ENCODE data around the gene MED15.
"Not testable (repeated sequence)": the region's sequence is repeated elsewhere in the genome, so short reads cannot be mapped to it uniquely, and the experiment has no call there.

The MED15 gene

DNA sequence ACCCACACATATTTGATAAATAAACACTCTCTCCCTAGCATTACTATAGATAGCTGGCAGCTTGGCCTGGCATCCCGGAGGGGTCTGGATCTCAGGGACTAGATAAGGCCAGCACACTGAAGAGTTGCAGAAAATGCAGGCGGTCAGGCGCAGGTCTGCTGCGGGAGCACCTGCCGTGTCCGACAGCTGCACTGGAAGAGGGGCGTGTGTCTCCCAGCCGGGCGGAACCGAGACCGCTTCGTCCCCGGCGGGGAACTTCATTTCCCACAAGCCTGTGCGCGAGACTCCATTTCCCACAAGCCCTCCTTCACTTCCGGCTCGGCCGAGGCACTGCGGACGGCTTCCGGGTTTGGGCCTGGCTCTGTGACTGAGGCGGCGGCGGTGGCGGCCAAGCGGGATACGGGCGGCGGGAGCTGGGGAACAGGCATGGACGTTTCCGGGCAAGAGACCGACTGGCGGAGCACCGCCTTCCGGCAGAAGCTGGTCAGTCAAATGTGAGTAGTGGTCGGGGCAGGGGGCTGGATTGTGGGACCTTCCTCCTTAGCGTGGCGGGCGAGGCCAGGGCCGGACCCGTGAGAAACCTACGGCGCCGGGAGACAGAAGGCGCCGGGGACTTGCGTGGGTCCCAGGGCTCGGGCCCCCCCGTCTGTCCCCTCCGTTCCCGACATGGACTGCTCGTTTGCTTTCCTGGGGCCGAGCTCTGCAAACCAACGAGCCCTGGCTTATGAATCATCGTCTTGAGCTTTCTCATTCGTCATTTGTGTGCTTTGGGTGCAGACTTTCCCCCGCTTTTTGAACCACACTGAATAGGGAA is at the start of gene MED15:
Gene MED15, plus strand, starts transcription at position 358 of the 814 bp plus-strand sequence. Its CDS starts 69 bp downstream, at position 427.
- DNase-seq (ENCODE audit: low read depth) = no peak

DNA sequence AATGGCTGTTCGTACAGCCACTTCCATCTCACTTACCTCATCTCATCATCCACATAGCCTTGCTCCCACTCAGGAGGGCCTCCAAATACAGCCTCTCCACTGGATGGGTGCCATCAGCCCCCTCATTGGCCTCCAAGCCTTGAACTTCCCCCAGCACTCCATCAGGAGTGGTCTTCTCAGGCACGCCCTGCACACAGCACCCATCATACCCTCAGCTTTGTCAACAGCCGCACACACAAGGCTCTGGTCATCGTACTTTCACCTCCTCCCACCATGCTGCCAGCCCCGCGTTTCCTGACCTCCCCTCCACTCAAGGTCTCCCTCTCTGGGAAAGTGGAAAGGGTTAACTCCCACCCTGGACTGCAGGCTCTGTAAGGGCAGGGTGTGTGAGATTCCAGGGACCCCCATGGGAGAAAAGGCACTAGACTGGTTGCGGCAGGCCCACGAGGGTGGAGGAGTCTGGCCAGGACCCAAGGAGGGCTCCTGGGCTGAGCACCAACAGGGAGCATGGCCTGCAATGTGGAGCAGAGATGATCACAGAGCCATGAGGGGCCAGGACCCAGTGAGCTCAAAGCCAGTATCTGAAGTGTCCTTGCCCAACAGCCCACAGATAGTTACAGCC is 48.8 kb upstream of the MED15 start:
- no peak for DNase-seq (ENCODE audit: low read depth)

DNA sequence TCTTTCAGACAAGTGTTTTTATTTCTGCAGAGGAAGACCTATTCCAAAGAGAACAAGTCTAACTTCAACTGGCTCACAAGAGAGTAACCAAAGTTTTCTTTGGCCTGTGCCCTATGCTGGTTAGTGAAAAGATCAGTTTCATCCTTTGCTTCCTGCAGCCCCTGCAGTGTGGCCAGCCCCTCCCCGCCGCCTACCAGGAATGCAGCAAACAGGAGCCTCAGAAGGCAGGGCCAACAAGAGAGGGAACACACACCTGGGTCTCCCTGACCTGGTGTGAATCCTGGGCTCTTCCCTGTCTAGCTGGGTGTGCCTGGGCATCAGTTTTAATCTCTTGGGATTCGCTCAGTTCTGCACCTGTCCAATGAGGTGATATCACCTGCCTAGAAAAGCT is 48.3 kb upstream of the MED15 start:
- no peak for DNase-seq (ENCODE audit: low read depth)

- DNase-seq (ENCODE audit: low read depth) = no peak
Observed at GRCh38 chr22:20459862-20460261, 47.5 kb upstream of the MED15 start.

DNA sequence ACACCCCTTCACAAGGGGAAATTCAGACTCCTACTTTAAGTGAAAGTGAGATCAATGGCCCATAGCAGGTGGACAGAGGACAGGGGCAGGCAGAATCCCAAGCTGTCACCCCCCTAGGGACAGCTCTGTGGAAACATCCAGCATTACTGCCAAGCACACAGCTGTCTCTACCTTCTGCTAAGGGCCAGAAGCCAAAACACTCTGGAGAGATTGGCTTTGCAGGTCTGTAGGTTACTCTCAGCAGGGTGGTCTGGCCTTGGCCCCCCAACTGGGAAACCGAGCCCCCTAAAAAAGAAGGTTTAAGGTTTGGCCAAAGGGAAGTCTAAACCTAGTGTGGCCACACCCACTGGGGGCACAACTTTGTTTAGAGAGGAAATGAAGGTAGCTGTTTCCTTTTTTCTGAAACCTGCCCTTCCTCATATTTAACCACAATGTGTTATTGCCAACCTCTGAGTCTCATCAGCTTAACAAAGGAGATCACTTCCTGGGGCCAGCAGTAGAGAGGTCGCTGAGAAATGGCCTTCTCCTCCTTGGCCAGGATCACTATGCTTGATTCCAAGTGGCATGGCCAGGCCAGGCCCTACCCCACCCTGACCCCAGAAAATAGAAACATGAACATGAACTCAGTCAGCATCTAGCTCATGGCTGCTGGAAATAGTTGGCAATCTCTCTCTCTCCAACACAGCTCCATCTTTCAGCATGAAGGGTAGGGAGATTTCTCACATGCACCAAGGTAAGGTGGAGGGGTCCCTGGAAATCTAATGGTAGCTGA is 43.9 kb upstream of the MED15 start:
- no peak for DNase-seq (ENCODE audit: low read depth)

DNA sequence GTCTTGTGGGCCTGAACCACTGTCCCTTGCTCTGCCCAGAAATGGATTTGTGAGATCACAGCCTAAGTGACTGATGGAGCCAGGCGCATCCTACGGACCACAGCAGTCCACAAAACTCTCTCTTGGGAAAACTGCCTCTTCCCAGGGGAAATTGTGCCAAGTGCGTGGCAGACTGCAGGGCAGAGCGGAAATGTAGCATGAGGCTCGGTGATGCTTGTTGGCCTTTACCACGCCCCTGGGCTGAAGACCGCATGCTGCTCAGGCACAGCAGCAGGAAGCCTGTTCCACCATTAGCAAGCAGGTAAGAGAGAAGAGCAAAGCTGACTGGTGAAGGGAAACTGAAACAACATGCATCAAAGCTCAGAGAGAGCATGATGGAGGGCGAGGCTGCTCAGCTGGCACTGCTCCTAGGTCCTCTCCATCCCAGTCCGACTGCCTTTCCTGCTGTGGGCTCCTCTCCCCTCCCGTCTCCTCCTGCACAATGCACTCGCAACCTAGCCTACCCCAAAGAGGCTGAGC is 43.3 kb upstream of the MED15 start:
- no peak for DNase-seq (ENCODE audit: low read depth)

DNA sequence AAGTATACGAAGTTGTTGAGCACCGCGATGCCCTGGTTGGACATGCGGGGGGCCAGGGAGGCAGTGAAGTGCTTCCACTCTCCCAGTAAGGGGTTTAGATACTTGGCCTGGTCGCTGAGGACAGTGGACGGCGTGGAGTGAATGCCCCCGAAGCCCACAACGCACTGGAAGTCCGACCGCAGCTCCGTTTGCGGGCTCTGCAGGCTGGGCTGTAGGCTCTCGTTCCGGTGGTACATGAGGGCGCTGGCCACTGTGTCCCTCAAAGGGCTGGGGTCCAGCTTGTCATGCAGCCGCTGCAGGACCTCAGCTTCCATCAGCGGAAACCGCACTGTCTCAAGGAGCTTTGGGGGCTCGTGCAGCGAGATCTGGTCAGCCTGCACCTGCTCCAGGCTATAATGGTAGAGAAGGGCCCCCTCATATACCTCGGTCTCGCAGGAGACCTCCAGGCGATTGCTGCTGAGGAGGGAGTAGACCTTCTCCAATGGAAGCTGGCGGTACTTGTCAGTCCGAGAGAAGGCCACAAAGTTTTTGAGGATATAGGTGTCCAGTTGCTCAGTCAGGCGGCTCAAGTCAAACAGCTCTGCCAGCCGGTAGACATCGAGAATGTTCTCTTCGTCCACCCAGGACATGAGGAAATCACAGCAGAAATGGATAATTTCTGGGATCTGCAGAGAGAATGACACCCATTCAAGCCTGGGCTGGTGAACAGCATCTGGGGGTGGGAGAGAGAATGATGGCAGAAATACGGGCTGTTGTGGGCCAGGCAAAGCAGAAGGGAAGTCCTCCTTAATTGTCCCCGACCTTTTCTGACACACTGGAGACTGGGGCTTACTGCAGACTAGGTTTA is 42.3 kb upstream of the MED15 start:
- no peak for DNase-seq (ENCODE audit: low read depth)

DNA sequence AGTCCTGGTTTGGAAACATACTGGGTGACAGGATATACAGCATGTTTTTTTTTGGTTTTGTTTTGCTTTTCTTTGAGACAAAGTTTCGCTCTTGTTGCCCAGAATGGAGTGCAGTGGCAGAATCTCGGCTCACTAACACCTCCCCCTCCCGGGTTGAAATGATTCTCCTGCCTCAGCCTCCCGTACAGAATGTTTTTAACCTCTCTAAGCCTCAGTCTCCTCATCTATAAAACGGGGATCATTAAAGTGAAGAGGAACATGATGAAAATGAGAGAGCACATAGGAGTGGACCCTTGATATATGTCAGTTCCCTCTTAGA is 41.7 kb upstream of the MED15 start:
- DNase-seq (ENCODE audit: low read depth) = no peak

DNA sequence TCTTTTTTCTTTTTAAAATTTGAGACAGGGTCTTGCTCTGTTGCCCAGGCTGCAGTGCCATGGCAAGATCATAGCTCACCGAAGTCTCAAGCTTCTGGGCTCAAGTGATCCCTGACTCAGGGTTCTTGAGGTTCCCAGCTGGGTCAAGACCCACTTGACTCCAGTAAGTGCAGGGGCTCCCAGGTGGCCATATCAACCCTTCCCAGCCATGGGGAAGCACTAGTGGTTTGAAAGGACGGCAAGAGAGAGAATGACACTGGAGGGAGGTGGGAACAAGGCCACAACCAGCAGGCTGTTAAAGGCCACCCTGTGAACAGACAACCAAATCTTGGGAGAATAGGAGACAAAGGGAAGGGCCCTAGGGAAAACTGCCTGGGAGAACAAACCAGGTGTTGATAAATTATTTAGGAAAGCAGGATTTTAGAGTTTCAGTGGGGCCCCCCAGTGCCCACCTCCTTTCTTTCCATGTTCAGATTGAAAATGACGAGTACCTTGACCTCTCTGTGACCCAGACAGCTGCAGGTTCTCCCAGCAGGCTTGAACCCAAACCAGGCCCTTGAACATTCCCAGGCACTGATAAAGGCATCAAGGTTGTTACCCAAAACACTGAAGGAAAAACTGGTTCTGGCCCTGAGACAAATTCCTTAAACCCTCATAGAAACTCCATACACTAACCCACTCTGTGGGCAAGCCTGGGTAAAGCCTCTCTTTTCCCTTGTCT is 40.6 kb upstream of the MED15 start:
- DNase-seq (ENCODE audit: low read depth) = no peak

GRCh38 chr22:20469110-20469868 is 38.1 kb upstream of the MED15 start:
- no peak for DNase-seq (ENCODE audit: low read depth)

DNA sequence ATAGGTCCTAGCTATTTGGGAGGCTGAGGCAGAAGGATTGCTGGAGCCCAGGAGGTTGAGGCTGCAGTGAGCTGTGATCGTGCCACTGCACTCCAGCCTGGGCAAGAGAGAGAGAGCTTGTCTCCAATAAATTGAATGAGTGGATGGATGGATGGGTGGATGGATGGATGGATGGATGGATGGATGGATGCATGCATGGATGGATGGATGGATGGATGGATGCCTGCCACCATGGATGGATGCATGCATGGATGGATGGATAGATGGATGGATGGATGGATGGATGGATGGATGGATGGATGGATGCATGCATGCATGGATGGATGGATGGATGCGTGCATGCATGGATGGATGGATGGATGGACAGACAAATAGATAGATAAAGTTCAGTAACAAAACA is 36.9 kb upstream of the MED15 start:
- DNase-seq (ENCODE audit: low read depth) = not testable (repeated sequence)

GRCh38 chr22:20471126-20471833 is 36.1 kb upstream of the MED15 start:
- no peak for DNase-seq (ENCODE audit: low read depth)

DNA sequence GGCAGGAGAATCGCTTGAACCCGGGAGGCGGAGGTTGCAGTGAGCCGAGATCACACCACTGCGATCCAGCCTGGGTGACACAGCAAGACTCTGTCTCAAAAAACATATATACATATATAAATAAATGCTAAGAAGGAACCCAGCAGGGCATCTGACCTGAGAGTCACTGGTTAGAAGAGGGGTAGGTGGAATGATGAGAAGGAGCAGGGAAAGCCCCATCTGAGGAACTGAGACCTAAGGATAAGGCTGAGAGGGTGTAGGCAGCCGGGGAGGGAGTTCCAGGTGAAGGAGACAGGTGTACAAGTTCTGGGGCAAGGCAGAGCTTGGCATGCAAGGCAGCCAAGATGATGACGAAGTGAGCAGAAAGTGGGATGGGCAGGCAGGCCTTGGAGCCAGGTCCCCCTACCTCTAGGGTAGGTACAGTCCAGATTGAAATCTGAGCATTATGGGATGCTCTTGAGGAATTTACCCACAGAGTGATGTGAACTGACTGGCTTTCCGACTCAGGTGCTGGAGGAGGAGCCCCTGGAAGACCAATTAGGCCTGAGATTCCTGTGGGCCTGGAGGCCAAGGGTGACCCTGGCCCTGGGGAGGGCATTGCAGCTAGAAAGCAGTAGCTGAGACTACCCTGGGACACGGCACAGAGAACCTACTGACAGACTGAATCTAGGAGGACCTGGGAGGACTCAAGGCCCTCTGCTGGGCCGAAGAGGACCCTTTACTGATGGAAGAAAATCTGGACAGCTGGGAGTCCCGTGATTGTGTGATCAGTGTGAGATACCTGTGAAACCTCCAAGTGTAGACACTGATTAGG is 34.6 kb upstream of the MED15 start:
- DNase-seq (ENCODE audit: low read depth) = no peak

- DNase-seq (ENCODE audit: low read depth) = no peak
Observed at GRCh38 chr22:20475115-20475436, 32.3 kb upstream of the MED15 start.

GRCh38 chr22:20475569-20475968 is 31.8 kb upstream of the MED15 start:
- not testable (repeated sequence) for DNase-seq (ENCODE audit: low read depth)

DNA sequence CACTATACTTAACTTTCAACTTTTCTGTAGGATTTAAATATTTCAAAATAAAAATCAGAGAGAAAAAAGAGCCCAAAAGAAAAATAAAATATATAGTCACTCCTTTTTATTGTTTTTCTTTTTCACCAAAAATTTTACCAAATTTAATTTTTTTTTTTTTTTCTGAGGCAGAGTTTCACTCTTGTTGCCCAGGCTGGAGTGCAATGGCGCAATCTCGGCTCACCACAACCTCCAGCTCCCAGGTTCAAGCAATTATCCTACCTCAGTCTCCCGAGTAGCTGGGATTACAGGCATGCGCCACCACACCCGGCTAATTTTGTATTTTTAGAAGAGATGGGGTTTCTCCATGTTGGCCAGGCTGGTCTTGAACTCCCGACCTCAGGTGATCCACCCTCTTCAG is 29.4 kb upstream of the MED15 start:
- DNase-seq (ENCODE audit: low read depth) = not testable (repeated sequence)

DNA sequence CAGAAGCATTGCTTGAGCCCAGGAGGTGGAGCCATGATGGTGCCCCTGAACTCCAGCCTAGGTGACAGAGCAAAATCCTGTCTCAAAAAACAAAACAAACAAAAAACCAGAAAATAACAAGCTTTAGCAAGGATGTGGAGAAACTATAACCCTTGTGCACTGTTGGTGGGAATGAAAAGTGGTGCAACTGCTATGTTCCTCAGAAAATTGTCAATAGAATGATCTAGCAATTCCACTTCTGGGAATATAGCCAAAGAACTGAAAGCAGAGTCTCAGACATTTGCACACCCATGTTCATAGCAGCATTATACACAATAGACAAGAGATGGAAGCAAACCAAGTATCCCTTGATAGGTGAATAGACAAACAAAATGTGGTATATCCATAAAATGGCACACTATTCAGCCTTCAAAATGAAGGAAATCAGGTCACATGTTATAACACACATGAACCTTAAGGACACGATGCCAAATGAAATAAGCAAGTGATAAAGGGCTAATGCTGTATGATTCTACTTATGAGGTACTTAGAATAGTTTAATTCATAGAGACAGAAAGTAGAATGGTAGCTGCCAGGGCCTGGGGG is 27.7 kb upstream of the MED15 start:
- DNase-seq (ENCODE audit: low read depth) = no peak

DNA sequence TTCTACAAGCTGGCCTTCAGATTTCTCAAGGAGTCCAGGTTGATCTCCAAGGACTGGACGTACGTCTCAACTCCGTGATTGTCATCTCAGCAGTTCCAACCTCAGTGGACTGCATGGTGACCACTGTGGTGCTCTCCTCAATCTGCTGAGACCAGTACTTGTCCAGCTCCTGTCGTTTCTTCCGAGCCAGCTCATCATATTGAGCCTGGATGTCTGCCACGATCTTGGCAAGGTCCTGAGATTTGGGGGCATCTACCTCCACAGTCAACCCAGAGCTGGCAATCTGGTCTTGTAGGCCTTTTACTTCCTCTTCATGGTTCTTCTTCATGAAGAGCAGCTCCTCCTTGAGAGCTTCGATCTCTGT is 24.3 kb upstream of the MED15 start:
- not testable (repeated sequence) for DNase-seq (ENCODE audit: low read depth)

GRCh38 chr22:20483771-20484170 is 23.6 kb upstream of the MED15 start:
- DNase-seq (ENCODE audit: low read depth) = no peak
